Ishikawa (cell line): Measurements from ENCODE around the gene MFAP3L.

Source experiments
- REST ChIP-seq: IDR thresholded peaks from 2 replicates; pipeline ENCODE4 v1.6.1; 2012; ENCODE audit warnings: low read depth, mild to moderate bottlenecking
- TAF1 ChIP-seq: IDR thresholded peaks from 2 replicates; pipeline ENCODE4 v1.6.1; 2012; ENCODE audit warnings: low read depth, mild to moderate bottlenecking
- YY1 ChIP-seq: IDR thresholded peaks from 2 replicates; pipeline ENCODE4 v1.6.1; 2012; ENCODE audit warnings: low read depth

GRCh38 chr4:169948271-169948670, 77.9 kb downstream of the MFAP3L start:
- no peak for TF ChIP-seq TAF1
- no peak for TF ChIP-seq REST
- TF ChIP-seq YY1 = no peak
